ENCODE measurements around the gene ITSN2.

Gene ITSN2

DNA sequence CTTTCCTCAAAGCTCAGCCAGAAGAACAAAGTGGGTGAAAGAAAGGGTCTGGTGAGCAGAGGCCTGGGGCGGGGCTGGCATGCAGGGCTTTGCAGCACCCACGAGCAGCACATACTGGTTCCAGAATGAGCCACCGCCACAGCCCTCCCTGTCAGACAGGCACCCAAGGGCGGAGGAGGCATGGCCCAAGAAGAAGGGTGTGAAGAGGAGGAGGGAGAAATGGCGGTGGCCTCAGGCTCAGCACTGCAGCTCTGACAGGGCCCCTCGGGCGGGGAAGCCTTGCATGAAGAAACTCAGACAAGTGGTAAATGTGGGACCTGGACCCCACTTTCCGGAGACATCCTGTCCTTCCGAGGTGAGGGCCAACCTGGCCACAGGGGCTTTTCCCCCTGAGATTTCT is 169.8 kb downstream of the ITSN2 start:
- TF ChIP-seq CTCF (conservative IDR thresholded peaks at IDR 0.05; ENCODE audit: low read depth, low read length) = no peak
- DNase-seq (ENCODE audit: low read depth) = no peak
- H3K4me3 ChIP-seq (ENCODE audit: low read depth, low read length) = no peak overlapping the region

DNA sequence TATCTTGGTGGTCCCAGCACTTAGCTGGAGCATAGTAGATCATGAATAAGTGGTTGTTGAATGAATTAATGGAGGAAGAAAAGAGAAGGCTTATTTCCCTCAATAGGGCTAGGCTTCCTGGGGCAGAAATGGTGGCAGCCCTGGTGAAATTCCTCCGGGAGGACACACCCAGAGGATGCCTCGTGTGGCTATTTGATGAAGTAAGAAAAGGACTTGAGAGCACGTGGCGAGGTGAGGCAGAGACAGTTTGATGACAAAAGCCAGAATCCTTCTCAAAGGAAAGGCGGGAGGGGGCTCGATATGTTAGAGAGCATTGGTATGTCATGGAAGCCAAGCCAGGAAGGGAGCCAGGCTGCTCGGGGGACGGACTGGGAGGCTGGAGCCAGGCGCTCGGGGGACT is 170.8 kb downstream of the ITSN2 start:
- no peak for TF ChIP-seq CTCF (conservative IDR thresholded peaks at IDR 0.05; ENCODE audit: low read depth, low read length)
- no peak for DNase-seq (ENCODE audit: low read depth)
- H3K4me3 ChIP-seq (ENCODE audit: low read depth, low read length) = no peak overlapping the region

DNA sequence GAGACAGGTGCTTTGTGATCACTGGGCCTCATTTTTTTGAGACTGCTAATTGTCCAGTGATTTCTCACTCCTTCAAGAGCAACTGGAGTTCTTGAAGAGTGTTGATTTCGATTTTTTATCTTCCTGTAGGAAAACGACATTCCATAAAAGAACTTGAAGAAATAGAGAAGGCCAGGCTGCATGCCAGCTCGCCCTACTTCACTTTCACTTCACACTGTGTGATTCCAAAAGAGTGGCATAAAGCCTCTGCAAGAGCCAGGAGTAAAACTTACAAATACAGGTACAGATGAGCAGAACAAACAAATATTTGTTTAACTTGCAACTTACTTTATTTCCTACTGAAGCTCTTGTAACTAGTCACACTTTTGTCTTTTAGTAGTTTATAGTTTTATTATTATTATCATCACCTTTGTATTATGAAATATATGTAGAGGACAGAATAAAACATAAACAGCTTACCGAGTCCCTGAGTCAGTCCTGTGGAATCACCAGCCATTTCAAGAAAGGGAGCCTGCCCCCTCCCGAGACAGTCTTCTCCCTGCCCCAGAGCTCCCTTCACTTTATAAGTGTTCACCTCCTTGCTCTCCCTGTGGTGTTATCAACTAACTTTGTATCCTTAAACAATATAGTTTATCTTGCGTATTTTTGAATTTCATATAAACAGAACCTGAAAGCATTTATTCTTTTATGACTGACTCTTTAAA is 176.8 kb downstream of the ITSN2 start:
- TF ChIP-seq CTCF (conservative IDR thresholded peaks at IDR 0.05; ENCODE audit: low read depth, low read length) = no peak
- no peak overlapping the region for H3K4me3 ChIP-seq (ENCODE audit: low read depth, low read length)
- peak; percentile 7 for DNase-seq (ENCODE audit: low read depth)

DNA sequence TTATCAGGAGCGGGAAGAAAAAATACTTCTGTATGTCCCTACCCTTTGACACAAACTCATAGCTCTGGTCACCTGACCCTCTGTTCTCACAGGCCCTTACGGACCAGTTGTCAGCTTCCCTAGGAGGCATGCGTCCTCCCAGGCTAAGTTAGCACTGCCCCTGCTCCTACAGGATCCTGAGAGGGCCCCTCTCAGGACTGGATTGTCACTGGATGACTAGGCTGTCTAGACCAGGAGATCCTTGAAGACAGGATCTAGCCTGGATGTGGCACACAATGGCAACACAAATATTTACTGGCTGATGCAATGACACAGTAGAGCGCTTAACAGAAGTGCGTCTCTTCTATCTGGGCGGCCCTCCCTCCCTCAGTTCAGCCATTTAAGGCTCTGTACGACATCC is 177.8 kb downstream of the ITSN2 start:
- H3K4me3 ChIP-seq (ENCODE audit: low read depth, low read length) = no peak overlapping the region
- TF ChIP-seq CTCF (conservative IDR thresholded peaks at IDR 0.05; ENCODE audit: low read depth, low read length) = no peak
- DNase-seq (ENCODE audit: low read depth) = no peak

DNA sequence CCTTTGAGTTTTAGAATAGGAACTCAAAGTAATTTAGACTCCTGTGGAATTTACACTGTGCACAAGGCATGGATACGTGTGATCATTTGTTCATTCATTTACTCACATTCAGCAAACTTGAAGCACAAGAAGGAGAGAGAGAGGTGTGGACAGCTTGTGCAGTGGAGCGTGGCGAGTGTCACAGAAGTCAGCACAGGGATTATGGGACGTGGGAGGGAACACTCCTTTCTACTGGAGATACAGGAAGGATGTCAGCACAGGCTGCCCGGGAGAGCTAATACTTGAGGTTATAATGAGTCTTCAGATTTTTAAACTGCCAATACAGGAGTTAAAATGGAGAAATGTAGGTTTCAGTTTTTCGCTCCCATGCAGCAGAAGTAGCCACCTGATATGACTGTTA is 178.5 kb downstream of the ITSN2 start:
- TF ChIP-seq CTCF (conservative IDR thresholded peaks at IDR 0.05; ENCODE audit: low read depth, low read length) = no peak
- H3K4me3 ChIP-seq (ENCODE audit: low read depth, low read length) = no peak overlapping the region
- no peak for DNase-seq (ENCODE audit: low read depth)

DNA sequence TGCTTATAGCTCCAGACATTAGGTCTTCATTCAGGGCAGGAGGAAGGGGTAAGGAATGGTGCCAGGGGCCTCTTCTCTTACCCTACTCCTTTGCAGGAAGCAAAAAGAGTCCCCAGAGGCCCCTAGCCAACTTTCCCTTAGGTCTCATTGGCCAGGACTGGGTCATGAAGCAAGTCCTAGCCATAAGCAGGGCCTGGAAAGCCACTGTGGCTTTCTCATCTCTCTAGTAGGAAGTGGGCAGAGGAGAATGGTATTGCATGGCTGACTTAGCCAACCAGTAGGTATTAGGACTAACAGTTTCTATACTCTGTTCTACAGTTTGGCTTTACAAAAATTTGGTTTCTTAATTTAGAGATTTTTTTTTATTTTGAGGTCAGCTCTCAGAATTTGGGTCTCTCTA is 180.7 kb downstream of the ITSN2 start:
- H3K4me3 ChIP-seq (ENCODE audit: low read depth, low read length) = no peak overlapping the region
- no peak for TF ChIP-seq CTCF (conservative IDR thresholded peaks at IDR 0.05; ENCODE audit: low read depth, low read length)
- DNase-seq (ENCODE audit: low read depth) = no peak

- H3K4me3 ChIP-seq (ENCODE audit: low read depth, low read length) = no peak overlapping the region
- DNase-seq (ENCODE audit: low read depth) = no peak
- TF ChIP-seq CTCF (conservative IDR thresholded peaks at IDR 0.05; ENCODE audit: low read depth, low read length) = no peak
These were observed 184.0 kb downstream of the ITSN2 start for GRCh38 chr2:24176326-24176725.
